Ectodermal cell (in vitro differentiated cells): ENCODE data around the gene METTL13.
"Not testable (repeated sequence)": the region's sequence is repeated elsewhere in the genome, so short reads cannot be mapped to it uniquely, and the experiment has no call there.

Experiments
- H3K27ac ChIP-seq: 2 replicates; pipeline ENCODE4 v1.7.0; 2013; ENCODE audit warnings: mild to moderate bottlenecking, low read depth, low read length; ENCODE audit not compliant: insufficient read depth, poor library complexity, severe bottlenecking
- H3K27me3 ChIP-seq: 2 replicates; pipeline ENCODE4 v1.7.0; 2013; ENCODE audit warnings: mild to moderate bottlenecking, low read length; ENCODE audit not compliant: insufficient read depth, control insufficient read depth, poor library complexity, severe bottlenecking
- H3K36me3 ChIP-seq: one replicate; pipeline ENCODE4 v1.7.0; 2013; ENCODE audit warnings: low read length; ENCODE audit not compliant: control insufficient read depth, insufficient read depth
- H3K4me1 ChIP-seq: one replicate; pipeline ENCODE4 v1.7.0; 2013; ENCODE audit warnings: low read length; ENCODE audit not compliant: control insufficient read depth, insufficient read depth
- H3K4me3 ChIP-seq: 2 replicates; pipeline ENCODE4 v1.7.0; 2013; ENCODE audit warnings: low read depth, low read length, control low read depth; ENCODE audit not compliant: insufficient read depth
- H3K9me3 ChIP-seq: 2 replicates; pipeline ENCODE4 v1.7.0; 2013; ENCODE audit warnings: mild to moderate bottlenecking, low read length, moderate library complexity; ENCODE audit not compliant: control insufficient read depth
- WGBS, 2 experiments: methylation state at CpG; one replicate each; pipeline ENCODE4 v1.1.7; 2013; ENCODE audit warnings: missing lambda C conversion rate in 2 of 2; 5-methylcytosine and 5-hydroxymethylcytosine counted together

Gene METTL13

DNA sequence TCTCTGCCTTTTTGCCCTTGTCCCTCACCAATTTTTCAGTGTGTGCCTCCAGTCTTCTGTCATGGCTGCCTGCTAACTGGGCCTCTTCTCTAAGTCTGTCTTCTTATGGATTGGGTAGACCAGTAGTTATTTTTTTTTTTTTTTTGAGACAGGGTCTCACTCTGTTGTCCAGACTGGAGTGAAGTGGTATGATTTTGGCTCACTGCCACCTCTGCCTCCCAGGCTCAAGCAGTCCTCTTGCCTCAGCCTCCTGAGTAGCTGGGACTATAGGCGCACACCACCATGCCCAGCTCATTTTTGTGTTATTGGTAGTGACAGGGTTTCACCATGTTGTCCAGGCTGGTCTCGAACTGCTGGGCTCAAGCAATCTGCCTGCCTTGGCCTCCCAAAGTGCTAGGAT lies 18.2 kb downstream of the METTL13 start:
- H3K36me3 ChIP-seq, H3K4me3 ChIP-seq, H3K27me3 ChIP-seq, H3K27ac ChIP-seq, H3K9me3 ChIP-seq, H3K4me1 ChIP-seq: not testable (repeated sequence)
- WGBS, 2 experiments = 90 to 94% methylated on average over 2 of the region's 2 CpGs

DNA sequence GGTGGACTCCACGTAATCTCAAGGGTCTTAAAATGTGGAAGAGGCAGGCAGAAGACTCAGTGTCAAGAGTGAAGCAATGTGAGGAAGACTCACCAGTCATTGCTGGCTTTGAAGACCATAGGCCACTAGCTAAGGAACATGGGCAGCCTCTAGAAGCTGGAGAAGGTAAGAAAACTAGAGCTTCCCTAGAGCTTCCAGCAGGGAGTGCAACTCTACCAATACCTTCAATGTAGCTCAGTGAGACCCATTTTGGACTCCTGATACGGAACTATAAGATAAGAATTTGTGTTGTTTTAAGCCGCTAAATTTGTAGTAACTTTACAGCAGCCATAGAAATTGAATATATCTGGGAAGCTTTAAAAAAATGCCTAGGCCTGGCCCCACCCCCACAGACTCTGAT lies 18.9 kb downstream of the METTL13 start:
- H3K27me3 ChIP-seq = no peaks in the 10 kb centered on the region

DNA sequence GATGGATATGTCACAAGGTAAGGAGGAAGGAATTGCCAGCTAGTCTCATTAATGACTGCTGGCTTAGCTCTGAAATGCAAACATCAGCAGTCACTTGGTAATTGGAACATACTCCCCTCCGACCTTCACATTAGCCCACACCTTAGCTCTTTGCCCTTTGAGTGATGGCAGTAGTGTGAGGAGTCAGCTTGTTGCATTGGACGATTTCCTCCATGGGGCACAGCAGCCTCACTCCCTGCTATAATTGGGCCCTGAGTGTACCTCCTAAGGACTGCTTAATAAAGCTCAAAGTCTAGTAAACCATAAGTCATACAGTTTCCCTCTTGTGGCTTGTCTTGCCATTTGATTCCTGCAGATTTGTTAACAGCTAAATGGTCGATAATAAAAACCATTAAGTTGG lies 19.4 kb downstream of the METTL13 start:
- Histone ChIP-seq H3K4me1 (no peaks in the 10 kb centered on the region), H3K27me3 (no peaks in the 10 kb centered on the region), H3K9me3 (no peaks in the 10 kb centered on the region), H3K4me3 (no peak overlapping the region), H3K36me3 (peaks cover 10% of the 10 kb centered on the region), H3K27ac (no peak overlapping the region)
- WGBS, 2 experiments = 80 to 85% methylated on average over 2 of the region's 3 CpGs

More for the DNA sequence above, 18.9 kb downstream of the METTL13 start:
- WGBS, 2 experiments = 91 to 93% methylated on average over 3 of the region's 3 CpGs
- Histone ChIP-seq H3K36me3 (peaks cover 10% of the 10 kb centered on the region), H3K4me1 (no peaks in the 10 kb centered on the region), H3K27ac (no peak overlapping the region), H3K9me3 (no peaks in the 10 kb centered on the region), H3K4me3 (no peak overlapping the region)

DNA sequence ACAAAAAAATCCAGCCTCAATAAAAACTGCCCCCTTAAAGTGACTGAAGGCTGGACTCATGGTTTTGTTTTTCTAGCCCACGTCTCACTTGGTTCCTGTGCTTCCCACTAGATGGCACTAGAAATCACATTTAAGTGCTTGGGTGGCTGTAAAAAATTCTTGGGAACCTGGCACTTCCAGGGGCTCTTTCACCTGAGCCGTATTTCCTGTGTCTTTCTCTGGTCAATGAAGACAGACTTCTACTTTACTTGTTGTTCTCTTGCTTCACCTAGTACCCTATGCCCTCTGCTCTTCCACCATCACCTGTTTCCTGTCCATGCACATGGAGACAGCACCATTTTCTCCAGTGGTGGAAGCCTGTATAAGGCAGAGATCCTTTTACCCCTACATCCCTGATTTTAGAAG lies 20.0 kb downstream of the METTL13 start:
- Histone ChIP-seq H3K4me1 (no peaks in the 10 kb centered on the region), H3K36me3 (peaks cover 5% of the 10 kb centered on the region), H3K27ac (no peak overlapping the region), H3K9me3 (no peaks in the 10 kb centered on the region), H3K4me3 (no peak overlapping the region), H3K27me3 (no peaks in the 10 kb centered on the region)
- WGBS, 2 experiments = 21 to 25% methylated on average over 2 of the region's 2 CpGs

DNA sequence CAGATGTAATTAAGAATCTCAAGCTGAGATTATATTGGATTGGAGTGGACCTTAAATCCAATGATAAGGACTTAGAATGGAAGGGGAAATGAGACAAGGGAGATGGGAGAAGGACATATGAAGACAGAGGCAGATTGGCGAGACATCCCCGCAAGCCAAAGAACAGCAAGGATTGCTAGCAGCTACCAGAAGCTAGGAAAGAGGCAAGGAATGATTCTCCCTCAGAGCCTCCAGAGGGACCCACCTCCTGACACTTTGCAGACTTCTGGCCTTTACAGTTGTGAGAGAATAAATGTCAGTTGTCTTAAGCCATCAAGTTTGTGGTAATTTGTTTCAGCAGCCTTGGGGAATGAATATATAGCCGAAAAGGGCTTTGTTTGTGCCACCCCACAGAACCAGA lies 20.7 kb downstream of the METTL13 start:
- H3K4me1 ChIP-seq = no peaks in the 10 kb centered on the region
- no peaks in the 10 kb centered on the region for H3K36me3 ChIP-seq
- WGBS, 2 experiments = 86 to 96% methylated on average over 3 of the region's 3 CpGs

GRCh38 chr1:171803045-171803444 lies 21.6 kb downstream of the METTL13 start:
- Histone ChIP-seq H3K4me3 (no peak overlapping the region), H3K9me3 (no peaks in the 10 kb centered on the region), H3K27ac (no peak overlapping the region), H3K27me3 (no peaks in the 10 kb centered on the region), H3K36me3 (no peaks in the 10 kb centered on the region), H3K4me1 (no peaks in the 10 kb centered on the region)
- 95 to 98% methylated on average over 2 of the region's 2 CpGs for WGBS, 2 experiments

More for the DNA sequence above, 20.7 kb downstream of the METTL13 start:
- Histone ChIP-seq H3K4me3 (no peak overlapping the region), H3K27ac (no peak overlapping the region), H3K27me3 (no peaks in the 10 kb centered on the region), H3K9me3 (no peaks in the 10 kb centered on the region)

DNA sequence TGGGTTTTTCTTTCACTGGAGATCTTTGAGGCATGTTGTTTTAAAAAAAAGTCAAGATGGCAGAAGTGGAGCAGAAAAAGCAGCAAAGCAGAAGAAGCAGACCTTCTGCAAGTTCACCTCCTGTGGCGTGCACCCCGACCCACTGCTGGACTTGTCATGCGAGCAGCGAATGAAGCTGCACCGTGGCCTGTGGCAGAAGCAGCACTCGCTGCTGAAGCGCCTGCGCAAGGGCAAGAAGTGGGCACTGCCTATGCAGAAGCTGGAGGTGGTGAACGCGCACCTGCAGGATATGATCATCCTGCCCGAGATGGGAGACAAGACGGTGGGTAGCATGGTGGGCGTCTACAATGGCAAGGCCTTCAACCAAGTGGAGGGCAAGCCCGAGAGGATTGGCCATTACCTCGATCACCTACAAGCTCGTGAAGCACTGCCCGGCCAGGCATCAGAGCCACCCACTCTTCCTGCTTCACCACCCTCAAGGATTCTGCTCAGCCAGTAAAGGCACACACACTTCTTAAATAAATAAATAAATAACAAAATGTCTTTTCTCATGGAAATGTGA lies 22.1 kb downstream of the METTL13 start:
- H3K36me3 ChIP-seq = no peaks in the 10 kb centered on the region

GRCh38 chr1:171805395-171806115 lies 24.1 kb downstream of the METTL13 start:
- 90 to 91% methylated on average over 8 to 9 of the region's 9 CpGs for WGBS, 2 experiments

More for the DNA sequence above, 22.1 kb downstream of the METTL13 start:
- Histone ChIP-seq H3K4me3 (no peak overlapping the region), H3K27me3 (no peaks in the 10 kb centered on the region), H3K9me3 (no peaks in the 10 kb centered on the region), H3K27ac (no peak overlapping the region), H3K4me1 (peaks cover 2% of the 10 kb centered on the region)
- WGBS, 2 experiments = 95 to 96% methylated on average over 17 of the region's 17 CpGs

GRCh38 chr1:171807556-171807955 lies 26.1 kb downstream of the METTL13 start:
- no peak overlapping the region for H3K4me3 ChIP-seq
- peaks cover 3% of the 10 kb centered on the region for H3K4me1 ChIP-seq
- WGBS, 2 experiments = 87 to 88% methylated on average over 4 of the region's 4 CpGs
- no peaks in the 10 kb centered on the region for H3K27me3 ChIP-seq
- no peak overlapping the region for H3K27ac ChIP-seq
- H3K36me3 ChIP-seq = no peaks in the 10 kb centered on the region
- H3K9me3 ChIP-seq = no peaks in the 10 kb centered on the region

More at GRCh38 chr1:171805395-171806115, 24.1 kb downstream of the METTL13 start:
- no peaks in the 10 kb centered on the region for H3K27me3 ChIP-seq
- H3K4me3 ChIP-seq = no peak overlapping the region
- H3K27ac ChIP-seq = no peak overlapping the region
- H3K9me3 ChIP-seq = no peaks in the 10 kb centered on the region
- H3K4me1 ChIP-seq = peaks cover 3% of the 10 kb centered on the region
- H3K36me3 ChIP-seq = no peaks in the 10 kb centered on the region

GRCh38 chr1:171809834-171810233 lies 28.4 kb downstream of the METTL13 start:
- peaks cover 3% of the 10 kb centered on the region for H3K4me1 ChIP-seq
- H3K9me3 ChIP-seq = no peaks in the 10 kb centered on the region
- H3K36me3 ChIP-seq = no peaks in the 10 kb centered on the region
- WGBS, 2 experiments = 83 to 98% methylated on average over 2 of the region's 2 CpGs
- no peak overlapping the region for H3K4me3 ChIP-seq
- H3K27me3 ChIP-seq = no peaks in the 10 kb centered on the region
- no peak overlapping the region for H3K27ac ChIP-seq
